K562 (cell line): ENCODE data around the gene FLT1. TPM values are rescaled to one million over a fixed set of nuclear protein-coding genes. Genes with fewer than 3 reads are reported as not detected.

ENCODE experiments used
- ATAC-seq: fragments of 200-7000 bp; cut with Tn5 transposase; 3 replicates; pipeline ENCODE4 v1.9.1; 2020; ENCODE audit warnings: moderate library complexity
- BruUV-seq: library from RNA; stranded (reverse); fragments of 400-500 nt; replicated peaks from 2 replicates; lab custom pipeline; 2021; lab: Mats Ljungman, UMichigan
- CTCF ChIA-PET: fragments of 300-600 bp; formaldehyde crosslinking; extraction: SDS; loops from one replicate; lab custom pipeline; 2021; ENCODE audit warnings: low intra/inter-chr PET ratio; lab: Yijun Ruan, JAX
- POLR2A ChIA-PET: fragments of 300-600, 350-650 bp; sonication (Branson Sonifier 250); formaldehyde crosslinking; extraction: SDS; loops from one replicate; lab custom pipeline; 2021; ENCODE audit warnings: antibody characterized with exemption, inconsistent platforms; lab: Yijun Ruan, JAX
- DNase-seq, 4 experiments: peaks; one replicate each; pipeline versions ENCODE4 v3.0.0 to v3.0.0-alpha.2; 2011 to 2018; ENCODE audit warnings: low spot score in 3 of 4, mixed read lengths in 3 of 4; ENCODE audit errors: extremely low read depth in 1 of 4
- FAIRE-seq: peaks from 2 replicates; lab custom pipeline; 2011; peaks lifted over from hg19 to GRCh38; lab: Jason Lieb, UNC
- H2AFZ ChIP-seq: 2 replicates; pipeline ENCODE4 v1.6.0; 2011; ENCODE audit warnings: low read depth, low read length, control low read depth, inconsistent platforms
- H3K27ac ChIP-seq: fragments of 200-600 bp; 3 replicates; pipeline ENCODE4 v1.8.0; 2011; ENCODE audit warnings: low read depth, mild to moderate bottlenecking, control low read depth, inconsistent platforms, low read length, moderate library complexity, mixed read lengths; ENCODE audit errors: extremely low read depth
- H3K27me3 ChIP-seq, 2 experiments: fragments of 300-600 bp in 1 of 2; 2 replicates in 1 of 2; 3 replicates in 1 of 2; pipeline versions ENCODE4 v1.6.0 to v1.8.0; 2011; ENCODE audit warnings: inconsistent platforms in 2 of 2, low read length in 2 of 2, mild to moderate bottlenecking in 1 of 2, mixed read lengths in 1 of 2, moderate library complexity in 1 of 2; ENCODE audit not compliant: control insufficient read depth in 2 of 2, insufficient read depth in 2 of 2
- H3K36me3 ChIP-seq: fragments of 300-600 bp; 3 replicates; pipeline ENCODE4 v1.8.0; 2011; ENCODE audit warnings: mild to moderate bottlenecking, low read length, inconsistent platforms; ENCODE audit not compliant: control insufficient read depth, insufficient read depth
- H3K4me1 ChIP-seq, 2 experiments: fragments of 200-600 bp in 1 of 2; replicated peaks in 1 of 2; 2 replicates in 1 of 2; 3 replicates in 1 of 2; pipeline versions ENCODE4 v1.5.1 to v1.8.0; 2011; ENCODE audit warnings: inconsistent platforms in 2 of 2, low read length in 2 of 2, mild to moderate bottlenecking in 1 of 2, mixed read lengths in 1 of 2, moderate library complexity in 1 of 2; ENCODE audit not compliant: control insufficient read depth in 2 of 2, insufficient read depth in 2 of 2
- H3K4me2 ChIP-seq: 2 replicates; pipeline ENCODE4 v1.6.1; 2011; ENCODE audit warnings: low read length, control low read depth, inconsistent platforms, mixed read lengths; ENCODE audit not compliant: insufficient read depth
- H3K4me3 ChIP-seq: fragments of 200-600 bp; sonication (generic), shearing (Covaris generic); 2 replicates; pipeline ENCODE4 v1.5.1; 2016; ENCODE audit warnings: control low read depth, inconsistent platforms
- H3K79me2 ChIP-seq: fragments of 200-600 bp; 3 replicates; pipeline ENCODE4 v1.8.0; 2011; ENCODE audit warnings: low read length, inconsistent platforms; ENCODE audit not compliant: control insufficient read depth, insufficient read depth
- H3K9ac ChIP-seq, 2 experiments: 2 replicates each; pipeline versions ENCODE4 v1.6.0 to v1.6.1; 2011; ENCODE audit warnings: low read depth in 2 of 2, low read length in 2 of 2, control low read depth in 1 of 2, inconsistent platforms in 1 of 2, mild to moderate bottlenecking in 1 of 2, mixed read lengths in 1 of 2; ENCODE audit not compliant: insufficient read depth in 1 of 2
- H3K9me1 ChIP-seq: one replicate; pipeline ENCODE4 v1.6.0; 2011; ENCODE audit warnings: inconsistent platforms, mild to moderate bottlenecking, low read length, moderate library complexity; ENCODE audit not compliant: control insufficient read depth, insufficient read depth
- H3K9me3 ChIP-seq: replicated peaks from 2 replicates; pipeline ENCODE4 v1.5.1; 2011; ENCODE audit warnings: low read depth, low read length, inconsistent platforms; ENCODE audit not compliant: control insufficient read depth, insufficient read depth
- H4K20me1 ChIP-seq: replicated peaks from 2 replicates; pipeline ENCODE4 v1.6.1; 2011; ENCODE audit warnings: low read length, inconsistent platforms, mixed read lengths; ENCODE audit not compliant: control insufficient read depth, insufficient read depth
- HMGN3 ChIP-seq: IDR thresholded peaks from 2 replicates; pipeline ENCODE4 v1.6.1; 2011; ENCODE audit warnings: borderline replicate concordance, low read depth, mild to moderate bottlenecking, mixed read lengths, low read length; ENCODE audit not compliant: insufficient read length; ENCODE audit errors: extremely low read depth
- JUND ChIP-seq, 2 experiments: IDR thresholded peaks; 2 replicates in 1 of 2; 3 replicates in 1 of 2; pipeline ENCODE4 v1.6.1; 2011; ENCODE audit warnings: borderline replicate concordance in 2 of 2, low read depth in 2 of 2, low read length in 2 of 2, improper control_type of control experiment in 1 of 2, missing biosample characterization in 1 of 2, missing genetic modification characterization in 1 of 2, missing genetic modification reagents in 1 of 2
- POLR3A ChIP-seq: IDR thresholded peaks from 2 replicates; pipeline ENCODE4 v1.6.1; 2011; ENCODE audit warnings: borderline replicate concordance, mild to moderate bottlenecking, moderate library complexity; ENCODE audit not compliant: insufficient read length, insufficient read depth; ENCODE audit errors: extremely low read depth
- SMARCB1 ChIP-seq: IDR thresholded peaks from 2 replicates; pipeline ENCODE4 v1.6.1; 2011; ENCODE audit warnings: improper control_type of control experiment, low read depth; ENCODE audit not compliant: insufficient read length
- ZNF239 ChIP-seq: fragments of 250-450 bp; sonication (Bioruptor Pico); IDR thresholded peaks from 2 replicates; pipeline ENCODE4 v1.4.0; 2020; ENCODE audit warnings: mild to moderate bottlenecking
- WGBS: fragments of 100-300 bp; shearing (Covaris generic); methylation state at CpG from one replicate; pipeline ENCODE4 v1.1.6; 2016; ENCODE audit warnings: low coverage, mixed read lengths; ENCODE audit not compliant: insufficient coverage; ENCODE audit errors: missing lambda C conversion rate; 5-methylcytosine and 5-hydroxymethylcytosine counted together
- in situ Hi-C: fragments of 300-500 bp; cut with MboI; formaldehyde crosslinking; loops from 4 replicates; pipeline ENCODE4 v1.15.0; 2018; ENCODE audit warnings: inconsistent platforms, mixed read lengths
- intact Hi-C: fragments of 100-400 bp; cut with micrococcal nuclease; formaldehyde crosslinking; loops from 2 replicates; pipeline ENCODE4 v1.14.2; 2022
- polyA plus RNA-seq, 8 experiments: library from polyadenylated mRNA; depleted of rRNA in 4 of 8; stranded (reverse) in 5 of 8; unstranded in 3 of 8; fragments of >200 nt; fragmentation: Nextera tagmentation in 2 of 8; fragmentation: Illumina TruSeq in 1 of 8; extraction: Ambion mirVana in 2 of 8; extraction: Trizol in 1 of 8; gene quantifications; 2 replicates each; pipeline versions ENCODE4 v1.2.1 to v1.2.3, GENCODE V29; 2011 to 2014; ENCODE audit warnings: inconsistent platforms in 1 of 8, missing spikeins in 1 of 8
- total RNA-seq, 7 experiments: library from RNA; depleted of rRNA in 6 of 7; stranded (reverse); fragments of >200 nt in 6 of 7; fragmentation: Illumina TruSeq in 2 of 7; extraction: Trizol in 2 of 7; gene quantifications; 2 replicates each; pipeline versions ENCODE4 v1.2.1 to v1.2.3, GENCODE V29; 2011 to 2021; ENCODE audit warnings: low replicate concordance in 1 of 7
- TF ChIP-seq, protein P1 (sequence below): fragments of 450-650 bp; IDR thresholded peaks from 2 replicates; pipeline ENCODE4 v1.6.1; 2016

The FLT1 gene
- total and polyA plus RNA-seq, 9 of the 15 experiments (the other 6 are each of a cell fraction or from before 2014, with no cell fraction given) = 0.01 to 2.0 (median 0.22) TPM

DNA sequence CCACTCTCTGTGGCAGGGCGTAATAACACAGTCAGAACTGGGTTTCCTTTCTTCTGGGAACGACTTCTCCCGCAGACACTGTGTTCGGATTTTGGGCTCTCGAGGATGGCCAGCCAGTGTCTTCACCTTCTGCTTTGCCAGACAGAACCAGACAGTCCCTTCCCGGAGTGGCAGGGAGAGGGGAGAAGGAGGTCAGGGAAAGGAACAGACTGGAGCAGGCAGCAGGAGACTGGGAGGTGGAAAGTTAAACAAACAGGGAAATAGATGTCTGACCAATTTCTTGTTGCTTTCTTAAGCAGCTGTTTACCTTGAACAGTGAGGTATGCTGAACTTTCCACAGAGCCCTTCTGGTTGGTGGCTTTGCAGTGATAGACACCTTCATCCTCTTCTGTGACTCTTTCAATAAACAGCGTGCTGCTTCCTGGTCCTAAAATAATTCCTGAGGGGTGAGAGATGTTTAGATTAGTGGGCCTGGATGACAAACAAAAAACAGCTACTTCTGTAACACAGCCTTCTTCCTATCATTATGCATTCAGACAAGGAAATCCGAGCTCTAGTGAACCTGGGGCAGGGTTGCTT, 137.6 kb downstream of the FLT1 start:
- no peak for DNase-seq
- BruUV-seq = no TSS peak
- H3K9me3 ChIP-seq = no peaks in the 10 kb centered on the region
- H3K36me3 ChIP-seq = no peaks in the 10 kb centered on the region
- CTCF ChIA-PET = no interaction called here
- H3K4me1 ChIP-seq = peaks cover 0 to 17% of the 10 kb centered on the region in 2 experiments; a peak in 4 of 5 replicates
- TF ChIP-seq, protein P1, sequence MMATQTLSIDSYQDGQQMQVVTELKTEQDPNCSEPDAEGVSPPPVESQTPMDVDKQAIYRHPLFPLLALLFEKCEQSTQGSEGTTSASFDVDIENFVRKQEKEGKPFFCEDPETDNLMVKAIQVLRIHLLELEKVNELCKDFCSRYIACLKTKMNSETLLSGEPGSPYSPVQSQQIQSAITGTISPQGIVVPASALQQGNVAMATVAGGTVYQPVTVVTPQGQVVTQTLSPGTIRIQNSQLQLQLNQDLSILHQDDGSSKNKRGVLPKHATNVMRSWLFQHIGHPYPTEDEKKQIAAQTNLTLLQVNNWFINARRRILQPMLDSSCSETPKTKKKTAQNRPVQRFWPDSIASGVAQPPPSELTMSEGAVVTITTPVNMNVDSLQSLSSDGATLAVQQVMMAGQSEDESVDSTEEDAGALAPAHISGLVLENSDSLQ = peak; percentile 69
- no peak for TF ChIP-seq SMARCB1
- TF ChIP-seq HMGN3 = no peak
- no peak for TF ChIP-seq ZNF239
- no peak for TF ChIP-seq JUND (IDR thresholded peaks at IDR 0.05; ENCODE audit: borderline replicate concordance, low read depth, low read length)
- 0 out of 3 replicates have a peak, but pooled peaks have one; percentile 14 for TF ChIP-seq JUND (tag; IDR thresholded peaks at IDR 0.05; ENCODE audit: borderline replicate concordance, low read depth, low read length)
- TF ChIP-seq POLR3A = no peak
- H3K4me2 ChIP-seq = no peak overlapping the region
- H3K4me3 ChIP-seq = no peak overlapping the region
- in situ Hi-C loops (no loop called here), intact Hi-C loops (no loop called here)
- no peaks in the 10 kb centered on the region for H4K20me1 ChIP-seq
- POLR2A ChIA-PET = interaction anchor here (0.8 kb wide), 1 partner anchor 126 kb away, joined by 3 read pairs; no protein-coding TSS in a partner anchor
- no peak overlapping the region for H3K9ac ChIP-seq
- no peaks in the 10 kb centered on the region for H3K79me2 ChIP-seq
- H3K9me1 ChIP-seq = no peaks in the 10 kb centered on the region
- H3K27me3 ChIP-seq = no peaks in the 10 kb centered on the region
- peak overlapping the region; percentile 76 for H2AFZ ChIP-seq
- ATAC-seq = peak; percentile 37; the same call in 1 of the 3 replicates
- no peak overlapping the region; the same call in 2 of the 3 replicates for H3K27ac ChIP-seq
- 39% methylated on average over 4 of the region's 8 CpGs for WGBS
- FAIRE-seq = no peak
